Gastrocnemius medialis (tissue), 4 donors: ENCODE data around the gene CLDN7.

Experiments
- POLR2A ChIP-seq, 2 donors: fragments of 450-650 bp; IDR thresholded peaks; one replicate each; pipeline ENCODE4 v1.6.1; 2017; ENCODE audit warnings: antibody characterized with exemption in 2 of 2, mild to moderate bottlenecking in 2 of 2, moderate library complexity in 2 of 2
- TF ChIP-seq, protein P1 (sequence below), 5 experiments: fragments of 450-650 bp in 3 of 5; fragments of 200-600 bp in 2 of 5; sonication (generic) in 2 of 5; IDR thresholded peaks in 4 of 5; conservative IDR thresholded peaks in 1 of 5; 1 replicate in 4 of 5; 2 replicates in 1 of 5; pipeline ENCODE4 v1.5.1; 2016 to 2019; ENCODE audit warnings: antibody characterized with exemption in 5 of 5, mild to moderate bottlenecking in 3 of 5, moderate library complexity in 3 of 5

DNA sequence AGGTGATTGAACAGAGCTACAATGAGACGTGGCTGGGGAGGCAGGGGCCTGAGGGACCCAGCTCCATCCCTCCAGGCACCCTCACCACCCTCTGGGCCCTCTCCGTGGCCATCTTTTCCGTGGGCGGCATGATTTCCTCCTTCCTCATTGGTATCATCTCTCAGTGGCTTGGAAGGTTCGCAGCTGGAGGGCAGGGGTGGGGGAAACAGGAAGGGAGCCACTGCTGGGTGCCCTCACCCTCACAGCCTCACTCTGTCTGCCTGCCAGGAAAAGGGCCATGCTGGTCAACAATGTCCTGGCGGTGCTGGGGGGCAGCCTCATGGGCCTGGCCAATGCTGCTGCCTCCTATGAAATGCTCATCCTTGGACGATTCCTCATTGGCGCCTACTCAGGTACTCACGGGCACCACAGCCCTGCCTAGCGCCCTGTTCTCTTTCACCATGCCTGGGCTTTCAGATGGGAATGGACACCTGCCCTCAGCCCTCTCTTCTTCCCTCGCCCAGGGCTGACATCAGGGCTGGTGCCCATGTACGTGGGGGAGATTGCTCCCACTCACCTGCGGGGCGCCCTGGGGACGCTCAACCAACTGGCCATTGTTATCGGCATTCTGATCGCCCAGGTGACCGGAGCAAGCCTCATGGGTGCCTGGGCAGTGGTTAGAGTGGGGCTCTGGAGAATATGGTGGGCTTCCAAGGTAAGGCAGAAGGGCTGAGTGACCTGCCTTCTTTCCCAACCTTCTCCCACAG, 21.4 kb upstream of the CLDN7 start:
- TF ChIP-seq, protein P1, sequence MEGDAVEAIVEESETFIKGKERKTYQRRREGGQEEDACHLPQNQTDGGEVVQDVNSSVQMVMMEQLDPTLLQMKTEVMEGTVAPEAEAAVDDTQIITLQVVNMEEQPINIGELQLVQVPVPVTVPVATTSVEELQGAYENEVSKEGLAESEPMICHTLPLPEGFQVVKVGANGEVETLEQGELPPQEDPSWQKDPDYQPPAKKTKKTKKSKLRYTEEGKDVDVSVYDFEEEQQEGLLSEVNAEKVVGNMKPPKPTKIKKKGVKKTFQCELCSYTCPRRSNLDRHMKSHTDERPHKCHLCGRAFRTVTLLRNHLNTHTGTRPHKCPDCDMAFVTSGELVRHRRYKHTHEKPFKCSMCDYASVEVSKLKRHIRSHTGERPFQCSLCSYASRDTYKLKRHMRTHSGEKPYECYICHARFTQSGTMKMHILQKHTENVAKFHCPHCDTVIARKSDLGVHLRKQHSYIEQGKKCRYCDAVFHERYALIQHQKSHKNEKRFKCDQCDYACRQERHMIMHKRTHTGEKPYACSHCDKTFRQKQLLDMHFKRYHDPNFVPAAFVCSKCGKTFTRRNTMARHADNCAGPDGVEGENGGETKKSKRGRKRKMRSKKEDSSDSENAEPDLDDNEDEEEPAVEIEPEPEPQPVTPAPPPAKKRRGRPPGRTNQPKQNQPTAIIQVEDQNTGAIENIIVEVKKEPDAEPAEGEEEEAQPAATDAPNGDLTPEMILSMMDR (IDR thresholded peaks at IDR 0.05 in 4 of 5, conservative IDR thresholded peaks at IDR 0.05 in 1 of 5): no peak
- TF ChIP-seq POLR2A (IDR thresholded peaks at IDR 0.05): no peak
